K562 (cell line): ENCODE results near the gene OR2V2. TPM values are rescaled to one million over a fixed set of nuclear protein-coding genes. Genes with fewer than 3 reads are reported as not detected.

ENCODE experiments used
- ATAC-seq: fragments of 200-7000 bp; cut with Tn5 transposase; 3 replicates; pipeline ENCODE4 v1.9.1; 2020; ENCODE audit warnings: moderate library complexity
- BruUV-seq: library from RNA; stranded (reverse); fragments of 400-500 nt; replicated peaks from 2 replicates; lab custom pipeline; 2021; lab: Mats Ljungman, UMichigan
- CTCF ChIA-PET: fragments of 300-600 bp; formaldehyde crosslinking; extraction: SDS; loops from one replicate; lab custom pipeline; 2021; ENCODE audit warnings: low intra/inter-chr PET ratio; lab: Yijun Ruan, JAX
- POLR2A ChIA-PET: fragments of 300-600, 350-650 bp; sonication (Branson Sonifier 250); formaldehyde crosslinking; extraction: SDS; loops from one replicate; lab custom pipeline; 2021; ENCODE audit warnings: antibody characterized with exemption, inconsistent platforms; lab: Yijun Ruan, JAX
- DNase-seq, 4 experiments: peaks; one replicate each; pipeline versions ENCODE4 v3.0.0 to v3.0.0-alpha.2; 2011 to 2018; ENCODE audit warnings: low spot score in 3 of 4, mixed read lengths in 3 of 4; ENCODE audit errors: extremely low read depth in 1 of 4
- FAIRE-seq: peaks from 2 replicates; lab custom pipeline; 2011; peaks lifted over from hg19 to GRCh38; lab: Jason Lieb, UNC
- H2AFZ ChIP-seq: 2 replicates; pipeline ENCODE4 v1.6.0; 2011; ENCODE audit warnings: low read depth, low read length, control low read depth, inconsistent platforms
- H3K27ac ChIP-seq: fragments of 200-600 bp; 3 replicates; pipeline ENCODE4 v1.8.0; 2011; ENCODE audit warnings: low read depth, mild to moderate bottlenecking, control low read depth, inconsistent platforms, low read length, moderate library complexity, mixed read lengths; ENCODE audit errors: extremely low read depth
- H3K27me3 ChIP-seq, 2 experiments: fragments of 300-600 bp in 1 of 2; 2 replicates in 1 of 2; 3 replicates in 1 of 2; pipeline versions ENCODE4 v1.6.0 to v1.8.0; 2011; ENCODE audit warnings: inconsistent platforms in 2 of 2, low read length in 2 of 2, mild to moderate bottlenecking in 1 of 2, mixed read lengths in 1 of 2, moderate library complexity in 1 of 2; ENCODE audit not compliant: control insufficient read depth in 2 of 2, insufficient read depth in 2 of 2
- H3K36me3 ChIP-seq: fragments of 300-600 bp; 3 replicates; pipeline ENCODE4 v1.8.0; 2011; ENCODE audit warnings: mild to moderate bottlenecking, low read length, inconsistent platforms; ENCODE audit not compliant: control insufficient read depth, insufficient read depth
- H3K4me1 ChIP-seq, 2 experiments: fragments of 200-600 bp in 1 of 2; replicated peaks in 1 of 2; 2 replicates in 1 of 2; 3 replicates in 1 of 2; pipeline versions ENCODE4 v1.5.1 to v1.8.0; 2011; ENCODE audit warnings: inconsistent platforms in 2 of 2, low read length in 2 of 2, mild to moderate bottlenecking in 1 of 2, mixed read lengths in 1 of 2, moderate library complexity in 1 of 2; ENCODE audit not compliant: control insufficient read depth in 2 of 2, insufficient read depth in 2 of 2
- H3K4me2 ChIP-seq: 2 replicates; pipeline ENCODE4 v1.6.1; 2011; ENCODE audit warnings: low read length, control low read depth, inconsistent platforms, mixed read lengths; ENCODE audit not compliant: insufficient read depth
- H3K4me3 ChIP-seq: fragments of 200-600 bp; sonication (generic), shearing (Covaris generic); 2 replicates; pipeline ENCODE4 v1.5.1; 2016; ENCODE audit warnings: control low read depth, inconsistent platforms
- H3K79me2 ChIP-seq: fragments of 200-600 bp; 3 replicates; pipeline ENCODE4 v1.8.0; 2011; ENCODE audit warnings: low read length, inconsistent platforms; ENCODE audit not compliant: control insufficient read depth, insufficient read depth
- H3K9ac ChIP-seq, 2 experiments: 2 replicates each; pipeline versions ENCODE4 v1.6.0 to v1.6.1; 2011; ENCODE audit warnings: low read depth in 2 of 2, low read length in 2 of 2, control low read depth in 1 of 2, inconsistent platforms in 1 of 2, mild to moderate bottlenecking in 1 of 2, mixed read lengths in 1 of 2; ENCODE audit not compliant: insufficient read depth in 1 of 2
- H3K9me1 ChIP-seq: one replicate; pipeline ENCODE4 v1.6.0; 2011; ENCODE audit warnings: inconsistent platforms, mild to moderate bottlenecking, low read length, moderate library complexity; ENCODE audit not compliant: control insufficient read depth, insufficient read depth
- H3K9me3 ChIP-seq: replicated peaks from 2 replicates; pipeline ENCODE4 v1.5.1; 2011; ENCODE audit warnings: low read depth, low read length, inconsistent platforms; ENCODE audit not compliant: control insufficient read depth, insufficient read depth
- H4K20me1 ChIP-seq: replicated peaks from 2 replicates; pipeline ENCODE4 v1.6.1; 2011; ENCODE audit warnings: low read length, inconsistent platforms, mixed read lengths; ENCODE audit not compliant: control insufficient read depth, insufficient read depth
- BRD4 ChIP-seq: fragments of 200-600 bp; sonication (generic); IDR thresholded peaks from 2 replicates; pipeline ENCODE4 v1.6.1; 2017; ENCODE audit warnings: inconsistent platforms
- HMGN3 ChIP-seq: IDR thresholded peaks from 2 replicates; pipeline ENCODE4 v1.6.1; 2011; ENCODE audit warnings: borderline replicate concordance, low read depth, mild to moderate bottlenecking, mixed read lengths, low read length; ENCODE audit not compliant: insufficient read length; ENCODE audit errors: extremely low read depth
- KAT7 ChIP-seq: sonication (generic); formaldehyde crosslinking; IDR thresholded peaks from 2 replicates; pipeline ENCODE4 v1.8.0; 2022; ENCODE audit warnings: missing genetic modification reagents, mild to moderate bottlenecking, borderline replicate concordance
- KLF1 ChIP-seq: fragments of 450-650 bp; IDR thresholded peaks from 2 replicates; pipeline ENCODE4 v1.6.1; 2016; ENCODE audit warnings: missing genetic modification characterization, missing compliant biosample characterization
- L3MBTL2 ChIP-seq: fragments of 450-650 bp; IDR thresholded peaks from 2 replicates; pipeline ENCODE4 v1.6.1; 2016; ENCODE audit warnings: mild to moderate bottlenecking, moderate library complexity
- NBN ChIP-seq: fragments of 450-650 bp; IDR thresholded peaks from 2 replicates; pipeline ENCODE4 v1.6.1; 2016; ENCODE audit warnings: low read depth, mild to moderate bottlenecking
- PHF8 ChIP-seq: fragments of 200-600 bp; sonication (generic); IDR thresholded peaks from 2 replicates; pipeline ENCODE4 v1.6.1; 2012; ENCODE audit warnings: mixed run types, mild to moderate bottlenecking, inconsistent platforms, low read length, moderate library complexity, borderline replicate concordance
- SAP30 ChIP-seq: fragments of 200-600 bp; sonication (generic); IDR thresholded peaks from 2 replicates; pipeline ENCODE4 v1.6.1; 2012; ENCODE audit warnings: borderline replicate concordance, low read depth, mild to moderate bottlenecking, moderate library complexity, low read length, control low read depth, inconsistent platforms; ENCODE audit not compliant: insufficient read depth, poor library complexity, severe bottlenecking
- SPI1 ChIP-seq: IDR thresholded peaks from 2 replicates; pipeline ENCODE4 v1.6.1; 2011; ENCODE audit warnings: low read depth, low read length, control low read depth, borderline replicate concordance
- TEAD1 ChIP-seq, 2 experiments: fragments of 450-650 bp in 1 of 2; sonication (generic) in 1 of 2; formaldehyde crosslinking; IDR thresholded peaks; 2 replicates each; pipeline versions ENCODE4 v1.4.0 to v1.8.0; 2020 to 2022; ENCODE audit warnings: mild to moderate bottlenecking in 2 of 2, missing genetic modification reagents in 1 of 2
- TRIM24 ChIP-seq, 2 experiments: fragments of 450-650 bp; IDR thresholded peaks; 2 replicates each; pipeline ENCODE4 v1.6.1; 2016
- TSC22D4 ChIP-seq: fragments of 450-650 bp; IDR thresholded peaks from 2 replicates; pipeline ENCODE4 v1.6.1; 2016; ENCODE audit warnings: missing genetic modification characterization, missing biosample characterization, control low read depth
- XRCC3 ChIP-seq: fragments of 450-650 bp; IDR thresholded peaks from 2 replicates; pipeline ENCODE4 v1.6.1; 2017; ENCODE audit warnings: mild to moderate bottlenecking, moderate library complexity
- ZNF146 ChIP-seq: IDR thresholded peaks from one replicate; pipeline ENCODE4 v1.6.1; 2018; ENCODE audit warnings: missing compliant biosample characterization; ENCODE audit not compliant: unreplicated experiment
- WGBS: fragments of 100-300 bp; shearing (Covaris generic); methylation state at CpG from one replicate; pipeline ENCODE4 v1.1.6; 2016; ENCODE audit warnings: low coverage, mixed read lengths; ENCODE audit not compliant: insufficient coverage; ENCODE audit errors: missing lambda C conversion rate; 5-methylcytosine and 5-hydroxymethylcytosine counted together
- in situ Hi-C: fragments of 300-500 bp; cut with MboI; formaldehyde crosslinking; loops from 4 replicates; pipeline ENCODE4 v1.15.0; 2018; ENCODE audit warnings: inconsistent platforms, mixed read lengths
- intact Hi-C: fragments of 100-400 bp; cut with micrococcal nuclease; formaldehyde crosslinking; loops from 2 replicates; pipeline ENCODE4 v1.14.2; 2022
- polyA plus RNA-seq, 8 experiments: library from polyadenylated mRNA; depleted of rRNA in 4 of 8; stranded (reverse) in 5 of 8; unstranded in 3 of 8; fragments of >200 nt; fragmentation: Nextera tagmentation in 2 of 8; fragmentation: Illumina TruSeq in 1 of 8; extraction: Ambion mirVana in 2 of 8; extraction: Trizol in 1 of 8; gene quantifications; 2 replicates each; pipeline versions ENCODE4 v1.2.1 to v1.2.3, GENCODE V29; 2011 to 2014; ENCODE audit warnings: inconsistent platforms in 1 of 8, missing spikeins in 1 of 8
- total RNA-seq, 7 experiments: library from RNA; depleted of rRNA in 6 of 7; stranded (reverse); fragments of >200 nt in 6 of 7; fragmentation: Illumina TruSeq in 2 of 7; extraction: Trizol in 2 of 7; gene quantifications; 2 replicates each; pipeline versions ENCODE4 v1.2.1 to v1.2.3, GENCODE V29; 2011 to 2021; ENCODE audit warnings: low replicate concordance in 1 of 7
- TF ChIP-seq, protein P1 (sequence below), 2 experiments: fragments of 450-650 bp; IDR thresholded peaks; 2 replicates each; pipeline ENCODE4 v1.6.1; 2016
- TF ChIP-seq, protein P2 (sequence below): sonication (generic); formaldehyde crosslinking; IDR thresholded peaks from 2 replicates; pipeline ENCODE4 v1.8.1; 2023; ENCODE audit warnings: mild to moderate bottlenecking, missing genetic modification reagents
- TF ChIP-seq, protein P3 (sequence below): fragments of 200-800 bp; sonication (Bioruptor generic); IDR thresholded peaks from 2 replicates; pipeline ENCODE4 v1.6.1; 2017; ENCODE audit warnings: missing genetic modification characterization, missing compliant biosample characterization

Gene OR2V2
- total and polyA plus RNA-seq, 9 of the 15 experiments (the other 6 are each of a cell fraction or from before 2014, with no cell fraction given) = 0.01 TPM; not detected in 8

DNA sequence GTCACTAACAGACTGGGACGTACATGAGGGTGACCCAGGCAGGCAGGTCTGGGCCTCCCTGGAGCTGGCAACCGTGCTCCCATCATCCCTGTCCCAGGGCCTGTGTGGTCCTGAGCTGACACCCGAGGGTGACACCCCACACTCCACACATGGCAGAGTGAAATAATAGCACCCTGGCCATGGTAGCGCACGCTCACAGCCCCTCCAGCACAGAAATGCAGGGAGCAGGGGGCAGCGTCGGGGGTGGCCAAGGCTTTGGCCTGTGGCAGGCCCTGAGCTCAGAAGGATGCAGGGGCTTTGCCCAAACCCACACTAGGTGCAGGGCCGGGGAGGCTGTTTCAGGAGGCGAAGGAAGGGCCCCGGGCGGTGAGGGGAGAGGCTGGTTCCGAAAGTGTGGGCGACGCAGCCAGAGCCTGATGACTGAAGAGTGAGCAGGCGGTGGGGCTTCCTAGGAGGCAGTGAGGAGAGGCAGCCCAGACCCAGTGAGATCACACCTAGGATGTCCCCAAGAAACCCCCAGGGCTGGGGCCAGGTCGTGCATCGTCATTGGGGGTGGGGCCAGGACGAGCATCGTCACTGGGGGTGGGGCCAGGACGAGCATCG, 12.9 kb downstream of the OR2V2 start:
- Histone ChIP-seq H3K9ac (peak overlapping the region; percentile 79 to 91), H4K20me1 (no peaks in the 10 kb centered on the region), H3K27me3 (no peaks in the 10 kb centered on the region), H3K4me3 (peak overlapping the region; percentile 36), H3K4me2 (peak overlapping the region; percentile 77), H3K79me2 (no peaks in the 10 kb centered on the region), H3K9me1 (no peaks in the 10 kb centered on the region), H3K9me3 (no peaks in the 10 kb centered on the region), H3K36me3 (no peaks in the 10 kb centered on the region), H3K27ac (peak overlapping the region; percentile 98), H3K4me1 (peaks cover 41 to 43% of the 10 kb centered on the region in 2 experiments), H2AFZ (peak overlapping the region; percentile 91)
- ATAC-seq (peak; percentile 82), FAIRE-seq (no peak), DNase-seq (peak; percentile 85 to 95 (median 92))
- BruUV-seq = TSS peak; percentile 87
- CTCF ChIA-PET = interaction anchor here (1.5 to 2.2 kb wide), 2 partner anchors 24 to 117 kb away, joined by 6 to 8 read pairs; no protein-coding TSS in a partner anchor
- in situ Hi-C loops = no loop called here
- intact Hi-C loops = loop anchor here (10.0 kb wide), 1 partner anchor 55 kb away; no protein-coding TSS in a partner anchor
- POLR2A ChIA-PET = interaction anchor here (1.0 to 1.2 kb wide), 2 partner anchors 8 to 13 kb away, joined by 4 to 6 read pairs; no protein-coding TSS in a partner anchor
- 32% methylated on average over 15 of the region's 21 CpGs for WGBS
- TF ChIP-seq L3MBTL2 (peak; percentile 79), TRIM24 (IDR thresholded peaks at IDR 0.05) (no peak), TSC22D4 (tag) (no peak), HMGN3 (peak; percentile 56), BRD4 (no peak), TEAD1 (CRISPR knock-in tag; IDR thresholded peaks at IDR 0.05) (peak in 1 of 2 experiments; percentile 26; a peak in 1 of 4 replicates), NBN (no peak), SPI1 (no peak), KLF1 (tag) (no peak), KAT7 (CRISPR knock-in tag) (no peak; the same call in 1 of the 2 replicates), PHF8 (peak; percentile 51; the same call in 1 of the 2 replicates), SAP30 (no peak), XRCC3 (no peak), ZNF146 (no peak)
- TF ChIP-seq, protein P1, sequence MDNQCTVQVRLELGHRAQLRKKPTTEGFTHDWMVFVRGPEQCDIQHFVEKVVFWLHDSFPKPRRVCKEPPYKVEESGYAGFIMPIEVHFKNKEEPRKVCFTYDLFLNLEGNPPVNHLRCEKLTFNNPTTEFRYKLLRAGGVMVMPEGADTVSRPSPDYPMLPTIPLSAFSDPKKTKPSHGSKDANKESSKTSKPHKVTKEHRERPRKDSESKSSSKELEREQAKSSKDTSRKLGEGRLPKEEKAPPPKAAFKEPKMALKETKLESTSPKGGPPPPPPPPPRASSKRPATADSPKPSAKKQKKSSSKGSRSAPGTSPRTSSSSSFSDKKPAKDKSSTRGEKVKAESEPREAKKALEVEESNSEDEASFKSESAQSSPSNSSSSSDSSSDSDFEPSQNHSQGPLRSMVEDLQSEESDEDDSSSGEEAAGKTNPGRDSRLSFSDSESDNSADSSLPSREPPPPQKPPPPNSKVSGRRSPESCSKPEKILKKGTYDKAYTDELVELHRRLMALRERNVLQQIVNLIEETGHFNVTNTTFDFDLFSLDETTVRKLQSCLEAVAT (IDR thresholded peaks at IDR 0.05) = peak in 1 of 2 experiments; percentile 23; a peak in 1 of 4 replicates
- TF ChIP-seq, protein P2, sequence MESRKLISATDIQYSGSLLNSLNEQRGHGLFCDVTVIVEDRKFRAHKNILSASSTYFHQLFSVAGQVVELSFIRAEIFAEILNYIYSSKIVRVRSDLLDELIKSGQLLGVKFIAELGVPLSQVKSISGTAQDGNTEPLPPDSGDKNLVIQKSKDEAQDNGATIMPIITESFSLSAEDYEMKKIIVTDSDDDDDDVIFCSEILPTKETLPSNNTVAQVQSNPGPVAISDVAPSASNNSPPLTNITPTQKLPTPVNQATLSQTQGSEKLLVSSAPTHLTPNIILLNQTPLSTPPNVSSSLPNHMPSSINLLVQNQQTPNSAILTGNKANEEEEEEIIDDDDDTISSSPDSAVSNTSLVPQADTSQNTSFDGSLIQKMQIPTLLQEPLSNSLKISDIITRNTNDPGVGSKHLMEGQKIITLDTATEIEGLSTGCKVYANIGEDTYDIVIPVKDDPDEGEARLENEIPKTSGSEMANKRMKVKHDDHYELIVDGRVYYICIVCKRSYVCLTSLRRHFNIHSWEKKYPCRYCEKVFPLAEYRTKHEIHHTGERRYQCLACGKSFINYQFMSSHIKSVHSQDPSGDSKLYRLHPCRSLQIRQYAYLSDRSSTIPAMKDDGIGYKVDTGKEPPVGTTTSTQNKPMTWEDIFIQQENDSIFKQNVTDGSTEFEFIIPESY (CRISPR knock-in tag) = no peak
- TF ChIP-seq, protein P3, sequence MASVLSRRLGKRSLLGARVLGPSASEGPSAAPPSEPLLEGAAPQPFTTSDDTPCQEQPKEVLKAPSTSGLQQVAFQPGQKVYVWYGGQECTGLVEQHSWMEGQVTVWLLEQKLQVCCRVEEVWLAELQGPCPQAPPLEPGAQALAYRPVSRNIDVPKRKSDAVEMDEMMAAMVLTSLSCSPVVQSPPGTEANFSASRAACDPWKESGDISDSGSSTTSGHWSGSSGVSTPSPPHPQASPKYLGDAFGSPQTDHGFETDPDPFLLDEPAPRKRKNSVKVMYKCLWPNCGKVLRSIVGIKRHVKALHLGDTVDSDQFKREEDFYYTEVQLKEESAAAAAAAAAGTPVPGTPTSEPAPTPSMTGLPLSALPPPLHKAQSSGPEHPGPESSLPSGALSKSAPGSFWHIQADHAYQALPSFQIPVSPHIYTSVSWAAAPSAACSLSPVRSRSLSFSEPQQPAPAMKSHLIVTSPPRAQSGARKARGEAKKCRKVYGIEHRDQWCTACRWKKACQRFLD (CRISPR knock-in tag) = no peak
